Breast epithelium (tissue), 4 donors: ENCODE data around the gene SCG2. TPM values are rescaled to one million over a fixed set of nuclear protein-coding genes. Genes with fewer than 3 reads are reported as not detected.

Source experiments
- DNase-seq, 2 donors: peaks; one replicate each; pipeline ENCODE4 v3.0.0-alpha.2; 2019; ENCODE audit warnings: low spot score in 2 of 2
- H3K27ac ChIP-seq, 2 donors: fragments of 200-600 bp; sonication (generic) in 1 of 2; one replicate each; pipeline ENCODE4 v1.5.1; 2016 to 2019; ENCODE audit warnings: mild to moderate bottlenecking in 1 of 2
- H3K27me3 ChIP-seq, 2 donors: fragments of 200-600 bp; sonication (generic) in 1 of 2; one replicate each; pipeline versions ENCODE4 v1.5.1 to v1.6.0; 2017 to 2019; ENCODE audit warnings: control low read depth in 1 of 2, mild to moderate bottlenecking in 1 of 2
- H3K36me3 ChIP-seq: fragments of 200-600 bp; one replicate; pipeline ENCODE4 v1.5.1; 2019
- H3K4me1 ChIP-seq, 2 donors: fragments of 200-600 bp; sonication (generic); one replicate each; pipeline ENCODE4 v1.5.1; 2016 to 2019; ENCODE audit warnings: control low read depth in 1 of 2
- H3K4me3 ChIP-seq, 3 donors: fragments of 200-600 bp; sonication (generic); 1 replicate in 2 of 3; 2 replicates in 1 of 3; pipeline ENCODE4 v1.5.1; 2016 to 2019; ENCODE audit warnings: mild to moderate bottlenecking in 3 of 3, moderate library complexity in 2 of 3
- H3K9me3 ChIP-seq, 2 donors: fragments of 200-600 bp; sonication (generic) in 1 of 2; one replicate each; pipeline ENCODE4 v1.5.1; 2016 to 2019; ENCODE audit warnings: control low read depth in 1 of 2
- CTCF ChIP-seq, 3 donors: fragments of 450-650 bp; IDR thresholded peaks; one replicate each; pipeline ENCODE4 v1.5.1; 2016 to 2017; ENCODE audit warnings: antibody characterized with exemption in 3 of 3, mild to moderate bottlenecking in 3 of 3, moderate library complexity in 3 of 3
- POLR2A ChIP-seq: fragments of 450-650 bp; IDR thresholded peaks from one replicate; pipeline ENCODE4 v1.6.1; 2016; ENCODE audit warnings: antibody characterized with exemption, mild to moderate bottlenecking, moderate library complexity
- POLR2AphosphoS5 ChIP-seq, 3 donors: sonication (generic); formaldehyde crosslinking; IDR thresholded peaks; one replicate each; pipeline ENCODE4 v1.6.1; 2017; ENCODE audit warnings: antibody characterized with exemption in 3 of 3
- intact Hi-C: fragments of 100-400 bp; cut with DNase I; formaldehyde crosslinking; loops from one replicate; pipeline ENCODE4 v1.15.1; 2023; ENCODE audit warnings: low total_unique reads
- total RNA-seq, 3 donors: library from RNA; depleted of rRNA; stranded (reverse); fragments of >200 nt; gene quantifications; one replicate each; pipeline ENCODE4 v1.1.0, GENCODE V29; 2016

SCG2 gene
- total RNA-seq, 3 donors from 2014 or later, result 0.32 to 0.66 TPM; not detected in 1

- no peaks in the 10 kb centered on the region for H3K36me3 ChIP-seq
- no peaks in the 10 kb centered on the region for H3K9me3 ChIP-seq
- H3K27me3 ChIP-seq, result no peaks in the 10 kb centered on the region
- TF ChIP-seq POLR2A (no peak), CTCF (IDR thresholded peaks at IDR 0.05) (no peak), POLR2AphosphoS5 (IDR thresholded peaks at IDR 0.05) (no peak)
- DNase-seq, result no peak
- intact Hi-C loops, result no loop called here
- no peak overlapping the region for H3K4me3 ChIP-seq
- no peaks in the 10 kb centered on the region for H3K4me1 ChIP-seq
- H3K27ac ChIP-seq, result no peak overlapping the region
Measured at GRCh38 chr2:223634238-223634637, 32.1 kb upstream of the SCG2 start.

- TF ChIP-seq CTCF (IDR thresholded peaks at IDR 0.05), result no peak
- no peak for TF ChIP-seq POLR2AphosphoS5 (IDR thresholded peaks at IDR 0.05)
- TF ChIP-seq POLR2A, result no peak
- no peaks in the 10 kb centered on the region for H3K9me3 ChIP-seq
- H3K27me3 ChIP-seq, result no peaks in the 10 kb centered on the region
- intact Hi-C loops, result no loop called here
- no peak for DNase-seq
- H3K4me3 ChIP-seq, result no peak overlapping the region
- H3K27ac ChIP-seq, result no peak overlapping the region
- H3K36me3 ChIP-seq, result no peaks in the 10 kb centered on the region
- no peaks in the 10 kb centered on the region for H3K4me1 ChIP-seq
Measured at GRCh38 chr2:223633656-223634055, 31.5 kb upstream of the SCG2 start.

- no peaks in the 10 kb centered on the region for H3K9me3 ChIP-seq
- intact Hi-C loops, result no loop called here
- H3K36me3 ChIP-seq, result no peaks in the 10 kb centered on the region
- H3K27me3 ChIP-seq, result no peaks in the 10 kb centered on the region
- no peak overlapping the region for H3K4me3 ChIP-seq
- H3K27ac ChIP-seq, result no peak overlapping the region
- TF ChIP-seq CTCF (IDR thresholded peaks at IDR 0.05) (no peak), POLR2A (no peak), POLR2AphosphoS5 (IDR thresholded peaks at IDR 0.05) (no peak)
- no peaks in the 10 kb centered on the region for H3K4me1 ChIP-seq
- no peak for DNase-seq
Measured at GRCh38 chr2:223632826-223633225, 30.7 kb upstream of the SCG2 start.

GRCh38 chr2:223626716-223627115 lies 24.6 kb upstream of the SCG2 start:
- no peaks in the 10 kb centered on the region for H3K27me3 ChIP-seq
- TF ChIP-seq POLR2AphosphoS5 (IDR thresholded peaks at IDR 0.05), result no peak
- TF ChIP-seq POLR2A, result no peak
- TF ChIP-seq CTCF (IDR thresholded peaks at IDR 0.05), result no peak

GRCh38 chr2:223625652-223626051 lies 23.5 kb upstream of the SCG2 start:
- Histone ChIP-seq H3K4me3 (no peak overlapping the region), H3K4me1 (no peaks in the 10 kb centered on the region), H3K36me3 (no peaks in the 10 kb centered on the region), H3K27ac (no peak overlapping the region), H3K9me3 (no peaks in the 10 kb centered on the region), H3K27me3 (no peaks in the 10 kb centered on the region)
- intact Hi-C loops, result no loop called here
- TF ChIP-seq POLR2AphosphoS5 (IDR thresholded peaks at IDR 0.05), result no peak
- TF ChIP-seq POLR2A, result no peak
- TF ChIP-seq CTCF (IDR thresholded peaks at IDR 0.05), result no peak
- no peak for DNase-seq

More at GRCh38 chr2:223626716-223627115, 24.6 kb upstream of the SCG2 start:
- Histone ChIP-seq H3K9me3 (no peaks in the 10 kb centered on the region), H3K4me1 (no peaks in the 10 kb centered on the region), H3K4me3 (no peak overlapping the region), H3K27ac (no peak overlapping the region), H3K36me3 (no peaks in the 10 kb centered on the region)
- intact Hi-C loops, result no loop called here
- no peak for DNase-seq
